ENCODE results near the gene FBXO38. TPM values are rescaled to one million over a fixed set of nuclear protein-coding genes. Genes with fewer than 3 reads are reported as not detected.

FBXO38 gene
- total RNA-seq, 1 donor from 2014 or later, result 41.0 TPM

- DNase-seq (ENCODE audit: low read depth, low spot score), result no peak
- H3K4me3 Mint-ChIP-seq, result peak overlapping the region; percentile 53
- H3K27me3 Mint-ChIP-seq (ENCODE audit: low read depth), result no peaks in the 10 kb centered on the region
- peaks cover 36% of the 10 kb centered on the region for H3K4me1 Mint-ChIP-seq
- no peaks in the 10 kb centered on the region for H3K36me3 Mint-ChIP-seq (ENCODE audit: low read depth)
- no peaks in the 10 kb centered on the region for H3K9me3 Mint-ChIP-seq
- TF ChIP-seq CTCF (conservative IDR thresholded peaks at IDR 0.05), result no peak
- no peak overlapping the region for H3K27ac Mint-ChIP-seq (ENCODE audit: unreplicated experiment)
Observed at GRCh38 chr5:148386041-148386440, 2.3 kb downstream of the FBXO38 start.

GRCh38 chr5:148387325-148387724 lies 3.6 kb downstream of the FBXO38 start:
- H3K27me3 Mint-ChIP-seq (ENCODE audit: low read depth), result no peaks in the 10 kb centered on the region
- peaks cover 41% of the 10 kb centered on the region for H3K4me1 Mint-ChIP-seq
- peak overlapping the region; percentile 36 for H3K4me3 Mint-ChIP-seq
- no peaks in the 10 kb centered on the region for H3K9me3 Mint-ChIP-seq
- TF ChIP-seq CTCF (conservative IDR thresholded peaks at IDR 0.05), result no peak
- H3K36me3 Mint-ChIP-seq (ENCODE audit: low read depth), result no peaks in the 10 kb centered on the region
- no peak for DNase-seq (ENCODE audit: low read depth, low spot score)
- no peak overlapping the region for H3K27ac Mint-ChIP-seq (ENCODE audit: unreplicated experiment)

- Mint-ChIP-seq H3K27ac (ENCODE audit: unreplicated experiment) (no peak overlapping the region), H3K36me3 (ENCODE audit: low read depth) (no peaks in the 10 kb centered on the region), H3K27me3 (ENCODE audit: low read depth) (no peaks in the 10 kb centered on the region), H3K9me3 (no peaks in the 10 kb centered on the region), H3K4me3 (peak overlapping the region; percentile 49), H3K4me1 (peaks cover 37% of the 10 kb centered on the region)
- no peak for TF ChIP-seq CTCF (conservative IDR thresholded peaks at IDR 0.05)
- DNase-seq (ENCODE audit: low read depth, low spot score), result no peak
Observed at GRCh38 chr5:148388696-148389095, 4.9 kb downstream of the FBXO38 start.

GRCh38 chr5:148390914-148391313 lies 7.2 kb downstream of the FBXO38 start:
- Mint-ChIP-seq H3K36me3 (ENCODE audit: low read depth) (no peaks in the 10 kb centered on the region), H3K4me3 (no peak overlapping the region), H3K27me3 (ENCODE audit: low read depth) (no peaks in the 10 kb centered on the region), H3K27ac (ENCODE audit: unreplicated experiment) (no peak overlapping the region), H3K4me1 (peaks cover 15% of the 10 kb centered on the region), H3K9me3 (no peaks in the 10 kb centered on the region)
- no peak for TF ChIP-seq CTCF (conservative IDR thresholded peaks at IDR 0.05)
- DNase-seq (ENCODE audit: low read depth, low spot score), result no peak

DNA sequence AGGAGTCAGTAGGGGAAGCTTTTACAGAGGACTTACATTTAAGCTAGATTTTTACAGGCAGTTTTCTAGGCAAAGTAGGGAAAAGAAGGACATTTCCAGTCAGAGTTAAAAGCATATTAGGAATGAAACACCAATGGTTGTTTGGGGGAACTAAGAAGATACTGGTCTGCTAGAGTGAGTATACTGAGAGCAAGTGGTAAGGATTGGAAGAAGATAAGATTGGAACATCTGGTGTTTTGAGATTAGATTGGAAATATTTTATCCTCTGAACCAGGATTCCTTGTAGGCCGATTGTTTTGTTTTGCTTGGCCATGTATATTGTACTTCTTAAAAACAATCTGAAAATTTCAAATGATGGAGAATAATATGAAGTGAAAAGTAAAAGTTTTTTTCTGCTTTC lies 7.7 kb downstream of the FBXO38 start:
- H3K4me1 Mint-ChIP-seq, result peaks cover 12% of the 10 kb centered on the region
- H3K4me3 Mint-ChIP-seq, result no peak overlapping the region

More for the DNA sequence above, 7.7 kb downstream of the FBXO38 start:
- Mint-ChIP-seq H3K27me3 (ENCODE audit: low read depth) (no peaks in the 10 kb centered on the region), H3K36me3 (ENCODE audit: low read depth) (no peaks in the 10 kb centered on the region), H3K27ac (ENCODE audit: unreplicated experiment) (peak overlapping the region; percentile 37), H3K9me3 (no peaks in the 10 kb centered on the region)
- DNase-seq (ENCODE audit: low read depth, low spot score), result no peak
- TF ChIP-seq CTCF (conservative IDR thresholded peaks at IDR 0.05), result no peak

All from neural crest cell (in vitro differentiated cells).